Panc1 (cell line): Measurements from ENCODE around the gene LY6G6C.

Source experiments
- CTCF ChIP-seq: fragments of 450-650 bp; IDR thresholded peaks from 2 replicates; pipeline ENCODE4 v1.5.1; 2017; ENCODE audit warnings: mild to moderate bottlenecking
- POLR2AphosphoS5 ChIP-seq: IDR thresholded peaks from 2 replicates; pipeline ENCODE4 v1.6.1; 2012; ENCODE audit warnings: mild to moderate bottlenecking, low read depth, low read length, moderate library complexity
- REST ChIP-seq, 2 experiments: IDR thresholded peaks; 2 replicates each; pipeline ENCODE4 v1.6.1; 2011 to 2012; ENCODE audit warnings: low read depth in 2 of 2, control low read depth in 1 of 2, low read length in 1 of 2, mild to moderate bottlenecking in 1 of 2, moderate library complexity in 1 of 2; ENCODE audit not compliant: insufficient read depth in 1 of 2
- SIN3A ChIP-seq: IDR thresholded peaks from 2 replicates; pipeline ENCODE4 v1.6.1; 2012; ENCODE audit warnings: low read depth, mild to moderate bottlenecking, low read length, moderate library complexity, borderline replicate concordance; ENCODE audit not compliant: insufficient read depth
- TCF7L2 ChIP-seq: IDR thresholded peaks from 2 replicates; pipeline ENCODE4 v1.6.1; 2011; ENCODE audit warnings: mild to moderate bottlenecking, low read depth, low read length, inconsistent platforms

GRCh38 chr6:31760790-31761189 is 39.2 kb upstream of the LY6G6C start:
- TF ChIP-seq CTCF: no peak
- TF ChIP-seq POLR2AphosphoS5: no peak
- no peak for TF ChIP-seq REST (IDR thresholded peaks at IDR 0.05; ENCODE audit: insufficient read depth in 1 of 2, low read depth in 2 of 2, low read length in 1 of 2)
- no peak for TF ChIP-seq SIN3A
- no peak for TF ChIP-seq TCF7L2
